K562 (cell line): ENCODE results near the gene DNAJB6. TPM values are rescaled to one million over a fixed set of nuclear protein-coding genes. Genes with fewer than 3 reads are reported as not detected.
A peak's percentile ranks its signal among the peaks of the same experiment; 100 is the strongest.

Experiments
- ATF3 ChIP-seq, 2 experiments: fragments of 450-650 bp in 1 of 2; sonication (generic) in 1 of 2; formaldehyde crosslinking in 1 of 2; IDR thresholded peaks in 1 of 2; conservative IDR thresholded peaks in 1 of 2; 2 replicates each; pipeline versions ENCODE4 v1.6.1 to v1.8.1; 2016 to 2023; ENCODE audit warnings: mild to moderate bottlenecking in 2 of 2, moderate library complexity in 2 of 2, inconsistent platforms in 1 of 2, missing genetic modification reagents in 1 of 2
- JUN ChIP-seq, 2 experiments: sonication (generic) in 1 of 2; formaldehyde crosslinking in 1 of 2; IDR thresholded peaks; 2 replicates each; pipeline versions ENCODE4 v1.6.1 to v1.8.0; 2012 to 2022; ENCODE audit warnings: borderline replicate concordance in 2 of 2, mild to moderate bottlenecking in 2 of 2, improper control_type of control experiment in 1 of 2, low read depth in 1 of 2, low read length in 1 of 2, missing genetic modification reagents in 1 of 2
- MYNN ChIP-seq, 2 experiments: sonication (generic); formaldehyde crosslinking in 1 of 2; IDR thresholded peaks; 2 replicates each; pipeline versions ENCODE4 v1.5.0 to v1.6.1; 2016 to 2020; ENCODE audit warnings: antibody characterized with exemption in 1 of 2, missing genetic modification reagents in 1 of 2
- ZHX1 ChIP-seq: fragments of 150-350 bp; conservative IDR thresholded peaks from 2 replicates; pipeline ENCODE4 v1.6.1; 2014; ENCODE audit warnings: low read length
- ZNF134 ChIP-seq: fragments of 250-450 bp; sonication (Bioruptor Pico); conservative IDR thresholded peaks from 2 replicates; pipeline ENCODE4 v1.4.0; 2020
- ZNF3 ChIP-seq: fragments of 250-450 bp; sonication (Bioruptor Pico); IDR thresholded peaks from 2 replicates; pipeline ENCODE4 v1.5.0; 2021; ENCODE audit warnings: mild to moderate bottlenecking, moderate library complexity
- ZNF507 ChIP-seq: conservative IDR thresholded peaks from 2 replicates; pipeline ENCODE4 v1.6.1; 2017; ENCODE audit warnings: missing genetic modification characterization, missing compliant biosample characterization
- ZSCAN29 ChIP-seq: fragments of 450-650 bp; IDR thresholded peaks from 2 replicates; pipeline ENCODE4 v1.6.1; 2017
- polyA plus RNA-seq, 8 experiments: library from polyadenylated mRNA; depleted of rRNA in 4 of 8; stranded (reverse) in 5 of 8; unstranded in 3 of 8; fragments of >200 nt; fragmentation: Nextera tagmentation in 2 of 8; fragmentation: Illumina TruSeq in 1 of 8; extraction: Ambion mirVana in 2 of 8; extraction: Trizol in 1 of 8; gene quantifications; 2 replicates each; pipeline versions ENCODE4 v1.2.1 to v1.2.3, GENCODE V29; 2011 to 2014; ENCODE audit warnings: inconsistent platforms in 1 of 8, missing spikeins in 1 of 8
- total RNA-seq, 7 experiments: library from RNA; depleted of rRNA in 6 of 7; stranded (reverse); fragments of >200 nt in 6 of 7; fragmentation: Illumina TruSeq in 2 of 7; extraction: Trizol in 2 of 7; gene quantifications; 2 replicates each; pipeline versions ENCODE4 v1.2.1 to v1.2.3, GENCODE V29; 2011 to 2021; ENCODE audit warnings: low replicate concordance in 1 of 7
- TF ChIP-seq, protein P1 (sequence below): fragments of 450-650 bp; conservative IDR thresholded peaks from 2 replicates; pipeline ENCODE4 v1.6.1; 2016; ENCODE audit warnings: missing genetic modification characterization, low read depth, mild to moderate bottlenecking, control low read depth, missing compliant biosample characterization
- TF ChIP-seq, protein P2 (sequence below), 2 experiments: fragments of 450-650 bp; formaldehyde crosslinking in 1 of 2; IDR thresholded peaks; 2 replicates each; pipeline versions ENCODE4 v1.4.0 to v1.6.1; 2014 to 2020; ENCODE audit warnings: mild to moderate bottlenecking in 2 of 2, borderline replicate concordance in 1 of 2, low read depth in 1 of 2

The DNAJB6 gene
- total and polyA plus RNA-seq, 9 of the 15 experiments (the other 6 are each of a cell fraction or from before 2014, with no cell fraction given), result 84.5 to 158 (median 135) TPM

- TF ChIP-seq ATF3 (IDR thresholded peaks at IDR 0.05) (no peak; the same call in 1 of the 2 replicates), ATF3 (CRISPR knock-in tag; conservative IDR thresholded peaks at IDR 0.05) (no peak), ZNF507 (tag) (no peak), ZHX1 (peak; percentile 85), ZNF134 (CRISPR knock-in tag) (no peak), ZSCAN29 (no peak), JUN (IDR thresholded peaks at IDR 0.05; ENCODE audit: borderline replicate concordance, low read depth, low read length) (peak; percentile 52; the same call in 1 of the 2 replicates), JUN (CRISPR knock-in tag; IDR thresholded peaks at IDR 0.05; ENCODE audit: borderline replicate concordance) (no peak; the same call in 1 of the 2 replicates), MYNN (IDR thresholded peaks at IDR 0.05) (peak; percentile 70; the same call in 1 of the 2 replicates), MYNN (CRISPR knock-in tag; IDR thresholded peaks at IDR 0.05) (no peak), ZNF3 (CRISPR knock-in tag) (no peak)
- TF ChIP-seq, protein P1, sequence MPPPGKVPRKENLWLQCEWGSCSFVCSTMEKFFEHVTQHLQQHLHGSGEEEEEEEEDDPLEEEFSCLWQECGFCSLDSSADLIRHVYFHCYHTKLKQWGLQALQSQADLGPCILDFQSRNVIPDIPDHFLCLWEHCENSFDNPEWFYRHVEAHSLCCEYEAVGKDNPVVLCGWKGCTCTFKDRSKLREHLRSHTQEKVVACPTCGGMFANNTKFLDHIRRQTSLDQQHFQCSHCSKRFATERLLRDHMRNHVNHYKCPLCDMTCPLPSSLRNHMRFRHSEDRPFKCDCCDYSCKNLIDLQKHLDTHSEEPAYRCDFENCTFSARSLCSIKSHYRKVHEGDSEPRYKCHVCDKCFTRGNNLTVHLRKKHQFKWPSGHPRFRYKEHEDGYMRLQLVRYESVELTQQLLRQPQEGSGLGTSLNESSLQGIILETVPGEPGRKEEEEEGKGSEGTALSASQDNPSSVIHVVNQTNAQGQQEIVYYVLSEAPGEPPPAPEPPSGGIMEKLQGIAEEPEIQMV (tag), result 0 out of 2 replicates have a peak, but pooled peaks have one; percentile 20
- TF ChIP-seq, protein P2, sequence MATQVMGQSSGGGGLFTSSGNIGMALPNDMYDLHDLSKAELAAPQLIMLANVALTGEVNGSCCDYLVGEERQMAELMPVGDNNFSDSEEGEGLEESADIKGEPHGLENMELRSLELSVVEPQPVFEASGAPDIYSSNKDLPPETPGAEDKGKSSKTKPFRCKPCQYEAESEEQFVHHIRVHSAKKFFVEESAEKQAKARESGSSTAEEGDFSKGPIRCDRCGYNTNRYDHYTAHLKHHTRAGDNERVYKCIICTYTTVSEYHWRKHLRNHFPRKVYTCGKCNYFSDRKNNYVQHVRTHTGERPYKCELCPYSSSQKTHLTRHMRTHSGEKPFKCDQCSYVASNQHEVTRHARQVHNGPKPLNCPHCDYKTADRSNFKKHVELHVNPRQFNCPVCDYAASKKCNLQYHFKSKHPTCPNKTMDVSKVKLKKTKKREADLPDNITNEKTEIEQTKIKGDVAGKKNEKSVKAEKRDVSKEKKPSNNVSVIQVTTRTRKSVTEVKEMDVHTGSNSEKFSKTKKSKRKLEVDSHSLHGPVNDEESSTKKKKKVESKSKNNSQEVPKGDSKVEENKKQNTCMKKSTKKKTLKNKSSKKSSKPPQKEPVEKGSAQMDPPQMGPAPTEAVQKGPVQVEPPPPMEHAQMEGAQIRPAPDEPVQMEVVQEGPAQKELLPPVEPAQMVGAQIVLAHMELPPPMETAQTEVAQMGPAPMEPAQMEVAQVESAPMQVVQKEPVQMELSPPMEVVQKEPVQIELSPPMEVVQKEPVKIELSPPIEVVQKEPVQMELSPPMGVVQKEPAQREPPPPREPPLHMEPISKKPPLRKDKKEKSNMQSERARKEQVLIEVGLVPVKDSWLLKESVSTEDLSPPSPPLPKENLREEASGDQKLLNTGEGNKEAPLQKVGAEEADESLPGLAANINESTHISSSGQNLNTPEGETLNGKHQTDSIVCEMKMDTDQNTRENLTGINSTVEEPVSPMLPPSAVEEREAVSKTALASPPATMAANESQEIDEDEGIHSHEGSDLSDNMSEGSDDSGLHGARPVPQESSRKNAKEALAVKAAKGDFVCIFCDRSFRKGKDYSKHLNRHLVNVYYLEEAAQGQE (IDR thresholded peaks at IDR 0.05; ENCODE audit: borderline replicate concordance), result peak; percentile 50; the same call in 1 of the 2 replicates
- TF ChIP-seq, protein P2 (CRISPR knock-in tag; IDR thresholded peaks at IDR 0.05; ENCODE audit: low read depth), result no peak
These were observed 50.4 kb downstream of the DNAJB6 start (continued) for GRCh38 chr7:157386979-157387800.
